ENCODE results near the gene PPP1R12B.
"Not testable (repeated sequence)": the region's sequence is repeated elsewhere in the genome, so short reads cannot be mapped to it uniquely, and the experiment has no call there.

- not testable (repeated sequence) for TF ChIP-seq CTCF, POLR2A (IDR thresholded peaks at IDR 0.05)
These were observed 280.8 kb downstream of the PPP1R12B start for GRCh38 chr1:202629257-202629811.

Data from body of pancreas (tissue), 4 donors.